Stimulated activated naive CD8-positive, alpha-beta T cell treated with anti-CD3 and anti-CD28 coated beads, Interleukin-15, amount 100 ng/mL, for 72 hours (primary cell): Measurements from ENCODE around the gene EEA1.
"Not testable (repeated sequence)": the region's sequence is repeated elsewhere in the genome, so short reads cannot be mapped to it uniquely, and the experiment has no call there.

Experiments
- ATAC-seq: fragments of 150-1000 bp; cut with Tn5 transposase; 2 replicates; pipeline ENCODE4 v1.10.0; 2021; ENCODE audit warnings: mild to moderate bottlenecking, moderate library complexity
- DNase-seq, 2 donors: peaks; one replicate each; pipeline ENCODE4 v3.0.0; 2021 to 2022
- H3K27ac Mint-ChIP-seq, 2 donors: one replicate each; pipeline ENCODE4 v1.8.0; 2022; ENCODE audit warnings: mild to moderate bottlenecking in 2 of 2, mixed read lengths in 2 of 2, moderate library complexity in 2 of 2
- H3K27me3 Mint-ChIP-seq: one replicate; pipeline ENCODE4 v1.8.0; 2022; ENCODE audit warnings: mixed read lengths
- H3K4me1 Mint-ChIP-seq: one replicate; pipeline ENCODE4 v1.8.0; 2022; ENCODE audit warnings: mild to moderate bottlenecking, mixed read lengths
- H3K4me3 Mint-ChIP-seq, 2 donors: one replicate each; pipeline ENCODE4 v1.8.0; 2022; ENCODE audit warnings: mild to moderate bottlenecking in 2 of 2, mixed read lengths in 2 of 2, moderate library complexity in 1 of 2
- H3K9me3 Mint-ChIP-seq, 2 donors: one replicate each; pipeline ENCODE4 v1.8.0; 2022; ENCODE audit warnings: mixed read lengths in 2 of 2

The EEA1 gene

GRCh38 chr12:92928962-92929915 lies at the start of gene EEA1:
Gene EEA1, minus strand, starts transcription at chr12:92929295. Its CDS starts 229 bp downstream, at chr12:92929066.
- DNase-seq: peak; percentile 95 to 97
- ATAC-seq: peak; percentile 89
- peaks cover 35% of the 10 kb centered on the region for H3K4me1 Mint-ChIP-seq
- peak within 1 kb of the TSS; percentile 98 to 99 for H3K27ac Mint-ChIP-seq
- no peaks in the 10 kb centered on the region for H3K9me3 Mint-ChIP-seq
- H3K4me3 Mint-ChIP-seq: peak within 1 kb of the TSS; percentile 90
- no peaks in the 10 kb centered on the region for H3K27me3 Mint-ChIP-seq

DNA sequence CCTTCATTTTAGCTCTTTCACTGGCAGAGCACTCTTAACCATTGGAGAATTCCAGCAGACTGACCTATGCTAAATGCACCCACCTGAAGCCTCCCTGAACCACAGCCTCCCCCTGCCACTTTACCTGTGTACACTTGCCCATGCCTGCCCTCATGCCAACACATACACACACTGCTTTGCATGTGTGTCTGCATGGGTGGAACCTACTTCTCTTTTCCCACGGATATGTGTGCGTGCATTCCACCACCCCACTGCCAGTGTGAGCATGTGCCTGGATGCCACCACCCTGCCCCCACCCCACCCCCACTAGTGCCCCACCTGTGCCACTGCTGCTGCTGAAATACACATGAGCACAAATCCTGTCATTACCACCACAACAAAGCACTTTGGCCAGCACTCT lies 49.5 kb upstream of the EEA1 start:
- peak overlapping the region in 1 of 2 donors; percentile 13 for H3K27ac Mint-ChIP-seq
- ATAC-seq (no peak), DNase-seq (no peak)
- no peaks in the 10 kb centered on the region for H3K27me3 Mint-ChIP-seq
- no peak overlapping the region for H3K4me3 Mint-ChIP-seq
- H3K4me1 Mint-ChIP-seq: peaks cover 15% of the 10 kb centered on the region
- H3K9me3 Mint-ChIP-seq: peaks cover 8 to 12% of the 10 kb centered on the region in 2 donors

- DNase-seq (no peak), ATAC-seq (no peak)
- Mint-ChIP-seq H3K27me3 (no peaks in the 10 kb centered on the region), H3K9me3 (peaks cover 8 to 12% of the 10 kb centered on the region in 2 donors), H3K4me1 (peaks cover 15% of the 10 kb centered on the region), H3K27ac (no peak overlapping the region), H3K4me3 (peak overlapping the region in 1 of 2 donors; percentile 31)
Observed at GRCh38 chr12:92977326-92977725, 48.2 kb upstream of the EEA1 start.

DNA sequence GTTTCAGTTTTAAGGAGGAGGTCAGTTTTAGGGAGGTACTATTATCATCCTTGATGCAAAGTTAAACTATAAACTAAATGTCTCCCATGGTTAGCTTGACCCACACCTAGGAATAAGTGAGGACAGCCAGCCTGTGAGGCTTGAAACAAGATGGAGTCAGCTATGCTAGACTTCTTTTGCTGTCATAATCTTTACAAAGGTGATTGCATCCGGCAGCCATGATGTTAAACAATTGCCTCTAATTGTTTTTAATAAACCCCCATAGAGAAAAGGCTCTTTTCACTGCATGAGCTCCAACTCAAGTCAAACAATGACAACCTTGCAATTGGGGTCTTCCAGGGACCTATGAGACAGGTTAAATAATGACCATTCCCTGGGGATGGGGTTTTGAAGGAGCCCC lies 45.7 kb upstream of the EEA1 start:
- Mint-ChIP-seq H3K4me1 (peaks cover 15% of the 10 kb centered on the region), H3K9me3 (no peaks in the 10 kb centered on the region), H3K27ac (no peak overlapping the region), H3K4me3 (no peak overlapping the region), H3K27me3 (no peaks in the 10 kb centered on the region)
- no peak for DNase-seq
- ATAC-seq: no peak

- Mint-ChIP-seq H3K9me3 (no peaks in the 10 kb centered on the region), H3K4me1 (peaks cover 10% of the 10 kb centered on the region), H3K4me3 (no peak overlapping the region), H3K27me3 (no peaks in the 10 kb centered on the region), H3K27ac (no peak overlapping the region)
- no peak for DNase-seq
- no peak for ATAC-seq
Observed at GRCh38 chr12:92973614-92974013, 44.5 kb upstream of the EEA1 start.

DNA sequence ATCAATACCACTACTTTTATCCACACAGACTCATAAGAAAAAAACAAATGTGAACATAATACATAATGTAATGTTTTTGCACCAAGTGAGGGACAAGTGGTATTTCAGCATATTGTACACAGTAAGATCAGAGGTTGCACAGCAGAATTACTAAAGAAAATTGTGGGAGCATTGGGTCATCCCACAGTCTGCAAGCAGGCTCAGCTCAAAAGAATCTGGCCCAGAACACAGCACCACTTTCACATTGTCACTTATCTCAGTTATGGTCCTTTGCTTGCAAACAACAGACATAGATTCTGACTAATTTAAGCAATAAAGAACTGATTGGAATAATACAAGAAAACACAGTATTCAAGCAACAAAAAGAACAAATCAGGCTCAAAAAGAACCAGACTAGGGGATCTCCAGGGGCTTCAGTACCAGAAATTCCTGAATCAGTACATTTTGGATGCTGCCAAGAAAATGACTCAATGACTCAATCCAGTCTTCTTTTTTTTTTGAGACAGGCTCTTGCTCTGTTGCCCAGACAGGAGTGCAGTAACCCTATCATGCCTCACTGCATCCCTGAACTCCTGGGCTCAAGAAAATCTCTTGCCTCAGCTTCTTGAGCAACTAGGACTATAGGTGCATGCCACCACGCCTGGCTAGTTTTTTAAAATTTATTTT lies 42.9 kb upstream of the EEA1 start:
- no peaks in the 10 kb centered on the region for H3K9me3 Mint-ChIP-seq
- peaks cover under 1% of the 10 kb centered on the region for H3K4me1 Mint-ChIP-seq
- DNase-seq: no peak
- no peaks in the 10 kb centered on the region for H3K27me3 Mint-ChIP-seq
- ATAC-seq: no peak
- no peak overlapping the region for H3K27ac Mint-ChIP-seq
- H3K4me3 Mint-ChIP-seq: no peak overlapping the region

- Mint-ChIP-seq H3K27ac (peak overlapping the region in 1 of 2 donors; percentile 33), H3K4me1 (no peaks in the 10 kb centered on the region), H3K4me3 (no peak overlapping the region), H3K9me3 (no peaks in the 10 kb centered on the region), H3K27me3 (no peaks in the 10 kb centered on the region)
- ATAC-seq (no peak), DNase-seq (no peak)
Observed at GRCh38 chr12:92968176-92968813, 39.2 kb upstream of the EEA1 start.

DNA sequence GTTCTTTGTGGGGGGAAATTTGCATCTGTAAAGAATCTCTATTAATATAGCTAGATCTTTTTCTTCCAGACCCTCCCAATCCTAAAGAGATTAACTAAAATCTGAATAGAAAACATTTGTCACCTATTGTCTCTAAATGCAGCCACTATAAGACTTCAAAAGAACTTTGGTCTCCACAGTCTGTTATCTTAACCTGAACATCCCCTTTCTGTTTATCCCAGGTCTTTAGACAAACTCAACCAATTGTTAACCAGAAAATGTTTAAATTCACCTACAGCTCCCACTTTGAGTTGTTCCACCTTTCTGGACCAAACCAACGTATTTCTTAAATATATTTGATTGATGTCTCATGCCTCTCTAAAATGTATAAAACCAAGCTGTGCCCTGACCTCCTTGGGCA lies 35.3 kb upstream of the EEA1 start:
- H3K27me3 Mint-ChIP-seq, H3K27ac Mint-ChIP-seq, H3K9me3 Mint-ChIP-seq, DNase-seq, H3K4me3 Mint-ChIP-seq, H3K4me1 Mint-ChIP-seq, ATAC-seq: not testable (repeated sequence)

DNA sequence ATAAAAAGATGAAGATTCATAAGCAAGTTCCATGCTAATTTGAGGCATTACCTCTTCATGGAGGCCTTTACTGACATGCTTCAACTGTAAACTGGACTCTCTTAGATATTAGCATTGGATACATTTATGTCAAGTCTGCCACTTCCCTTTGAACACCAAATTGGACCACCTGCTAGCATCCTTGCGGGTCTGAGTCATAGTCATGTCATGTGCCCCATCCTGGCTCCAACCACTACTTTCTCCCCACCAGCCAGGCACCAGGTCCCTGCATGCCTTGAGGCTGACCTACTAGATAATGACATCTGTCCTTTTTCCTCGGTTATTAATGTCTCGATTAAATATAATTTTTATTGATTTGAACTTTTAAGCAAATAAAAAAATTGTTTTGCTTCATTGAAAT lies 32.9 kb upstream of the EEA1 start:
- Mint-ChIP-seq H3K4me1 (no peaks in the 10 kb centered on the region), H3K27me3 (no peaks in the 10 kb centered on the region), H3K27ac (no peak overlapping the region), H3K9me3 (no peaks in the 10 kb centered on the region), H3K4me3 (no peak overlapping the region)
- DNase-seq (no peak), ATAC-seq (no peak)

- Mint-ChIP-seq H3K9me3 (peaks cover 5 to 13% of the 10 kb centered on the region in 2 donors), H3K4me1 (no peaks in the 10 kb centered on the region), H3K4me3 (no peak overlapping the region), H3K27me3 (no peaks in the 10 kb centered on the region), H3K27ac (no peak overlapping the region)
- ATAC-seq: no peak
- DNase-seq: no peak
Observed at GRCh38 chr12:92955997-92956663, 27.0 kb upstream of the EEA1 start.

GRCh38 chr12:92953747-92954146 lies 24.7 kb upstream of the EEA1 start:
- Mint-ChIP-seq H3K27ac (no peak overlapping the region), H3K9me3 (peaks cover 5 to 13% of the 10 kb centered on the region in 2 donors), H3K27me3 (peaks cover 7% of the 10 kb centered on the region), H3K4me3 (no peak overlapping the region), H3K4me1 (no peaks in the 10 kb centered on the region)
- ATAC-seq: no peak
- no peak for DNase-seq

DNA sequence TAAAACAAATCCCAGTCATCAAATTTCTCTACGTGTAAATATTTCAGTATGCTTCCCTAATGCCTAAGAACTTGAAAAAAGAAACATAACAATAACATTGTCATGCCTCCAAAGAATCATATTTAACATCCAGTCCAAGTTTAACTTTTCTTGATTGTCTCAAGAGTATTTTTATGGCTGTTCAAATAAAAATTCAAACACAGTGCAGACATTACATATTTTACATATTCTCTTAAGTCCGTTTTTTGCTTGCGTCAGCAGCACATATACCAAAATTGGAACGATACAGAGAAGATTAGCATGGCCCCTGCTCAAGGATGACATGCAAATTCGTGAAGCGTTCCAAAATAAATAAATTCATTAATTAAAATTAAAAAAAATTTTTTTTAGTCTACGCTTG lies 23.3 kb upstream of the EEA1 start:
- ATAC-seq (no peak), DNase-seq (no peak)
- Mint-ChIP-seq H3K27ac (no peak overlapping the region), H3K27me3 (peaks cover 7% of the 10 kb centered on the region), H3K9me3 (peaks cover 5 to 13% of the 10 kb centered on the region in 2 donors), H3K4me1 (no peaks in the 10 kb centered on the region), H3K4me3 (no peak overlapping the region)

DNA sequence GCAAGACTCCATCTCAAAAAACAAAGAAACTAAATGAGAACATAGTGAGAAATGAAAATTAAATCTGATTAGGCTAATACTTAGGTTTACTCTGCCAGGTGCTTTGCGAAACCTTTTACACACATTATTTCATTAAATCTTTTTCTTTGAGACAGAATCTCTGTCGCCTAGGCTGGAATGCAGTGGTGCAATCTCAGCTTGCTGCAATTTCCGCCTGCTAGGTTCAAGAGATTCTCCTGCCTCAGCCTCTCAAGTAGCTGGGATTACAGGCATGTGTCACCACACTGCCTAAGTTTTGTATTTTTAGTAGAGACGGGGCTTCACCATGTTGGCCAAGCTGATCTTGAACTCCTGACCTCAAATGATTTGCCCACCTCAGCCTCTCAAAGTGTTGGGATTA lies 21.9 kb upstream of the EEA1 start:
- Mint-ChIP-seq H3K27ac (no peak overlapping the region), H3K4me1 (no peaks in the 10 kb centered on the region), H3K9me3 (peaks cover 5 to 13% of the 10 kb centered on the region in 2 donors), H3K27me3 (peaks cover 7% of the 10 kb centered on the region), H3K4me3 (no peak overlapping the region)
- ATAC-seq: no peak
- DNase-seq: no peak

DNA sequence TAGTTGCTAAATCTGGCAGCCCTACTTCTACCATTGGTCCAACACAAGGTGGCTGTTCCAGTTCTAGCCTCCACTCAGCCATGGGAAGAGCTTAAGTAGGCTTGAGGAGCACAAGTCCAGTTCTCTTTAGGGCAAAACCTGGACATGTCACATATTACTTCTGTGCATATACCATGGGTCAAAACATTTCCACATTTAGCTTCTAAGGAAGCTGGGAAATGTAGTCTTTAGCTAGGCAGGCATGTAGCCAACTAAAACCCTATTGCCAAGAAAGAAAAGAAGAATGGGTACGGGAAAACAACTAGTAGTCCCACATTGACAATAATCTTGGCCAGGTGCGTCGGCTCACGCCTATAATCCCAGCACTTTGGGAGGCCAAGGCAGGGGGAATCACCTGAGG lies 20.9 kb upstream of the EEA1 start:
- H3K27me3 Mint-ChIP-seq: peaks cover 7% of the 10 kb centered on the region
- H3K4me3 Mint-ChIP-seq: no peak overlapping the region
- no peaks in the 10 kb centered on the region for H3K4me1 Mint-ChIP-seq
- ATAC-seq: no peak
- DNase-seq: no peak
- H3K9me3 Mint-ChIP-seq: peaks cover 5 to 13% of the 10 kb centered on the region in 2 donors
- no peak overlapping the region for H3K27ac Mint-ChIP-seq

- H3K4me1 Mint-ChIP-seq: no peaks in the 10 kb centered on the region
- no peak overlapping the region for H3K27ac Mint-ChIP-seq
- H3K27me3 Mint-ChIP-seq: peaks cover 7% of the 10 kb centered on the region
- DNase-seq: no peak
- H3K9me3 Mint-ChIP-seq: peaks cover 5 to 10% of the 10 kb centered on the region in 2 donors
- no peak overlapping the region for H3K4me3 Mint-ChIP-seq
- no peak for ATAC-seq
Observed at GRCh38 chr12:92949466-92949865, 20.4 kb upstream of the EEA1 start.
